DOHH2 (cell line): Measurements from ENCODE around the gene BSDC1.

ENCODE experiments used
- H3F3A ChIP-seq: fragments of 200-600 bp; sonication (generic), shearing (Covaris generic); 2 replicates; pipeline ENCODE4 v1.6.0; 2016; ENCODE audit warnings: antibody characterized with exemption, mild to moderate bottlenecking; ENCODE audit not compliant: control insufficient read depth, insufficient read depth
- H3K27ac ChIP-seq: fragments of 200-600 bp; sonication (generic); 2 replicates; pipeline ENCODE4 v1.5.1; 2014; ENCODE audit warnings: low read depth, mild to moderate bottlenecking, low read length, moderate library complexity
- H3K27me3 ChIP-seq: fragments of 200-600 bp; sonication (generic); 2 replicates; pipeline ENCODE4 v1.6.1; 2014; ENCODE audit warnings: mild to moderate bottlenecking, low read length, mixed read lengths; ENCODE audit not compliant: control insufficient read depth
- H3K36me3 ChIP-seq: fragments of 200-600 bp; sonication (generic); 2 replicates; pipeline ENCODE4 v1.6.1; 2014; ENCODE audit warnings: mild to moderate bottlenecking, low read length, moderate library complexity, mixed read lengths; ENCODE audit not compliant: control insufficient read depth
- H3K4me1 ChIP-seq: fragments of 200-600 bp; sonication (generic); 2 replicates; pipeline ENCODE4 v1.6.1; 2014; ENCODE audit warnings: mild to moderate bottlenecking, low read length, mixed read lengths; ENCODE audit not compliant: control insufficient read depth
- H3K4me2 ChIP-seq: fragments of 200-600 bp; sonication (generic); 2 replicates; pipeline ENCODE4 v1.6.0; 2014; ENCODE audit warnings: mild to moderate bottlenecking, low read length, moderate library complexity
- H3K4me3 ChIP-seq: fragments of 200-600 bp; sonication (generic); 2 replicates; pipeline ENCODE4 v1.5.1; 2014; ENCODE audit warnings: mild to moderate bottlenecking, low read length, mixed read lengths
- H3K79me2 ChIP-seq: fragments of 200-600 bp; sonication (generic); 2 replicates; pipeline ENCODE4 v1.6.1; 2014; ENCODE audit warnings: mild to moderate bottlenecking, low read length, mixed read lengths; ENCODE audit not compliant: control insufficient read depth
- H3K9me2 ChIP-seq: fragments of 200-600 bp; sonication (generic); replicated peaks from 2 replicates; pipeline ENCODE4 v1.6.1; 2014; ENCODE audit warnings: mild to moderate bottlenecking, low read length, mixed read lengths; ENCODE audit not compliant: control insufficient read depth
- H3K9me3 ChIP-seq: fragments of 200-600 bp; sonication (generic); 2 replicates; pipeline ENCODE4 v1.6.1; 2014; ENCODE audit warnings: antibody characterized with exemption, low read length, mixed read lengths; ENCODE audit not compliant: control insufficient read depth, insufficient read depth
- H4K20me1 ChIP-seq: fragments of 200-600 bp; sonication (generic); 2 replicates; pipeline ENCODE4 v1.6.0; 2014; ENCODE audit warnings: low read depth, mild to moderate bottlenecking, antibody characterized with exemption, low read length, moderate library complexity; ENCODE audit not compliant: control insufficient read depth, insufficient read depth
- CTCF ChIP-seq: fragments of 200-600 bp; sonication (generic); IDR thresholded peaks from one replicate; pipeline ENCODE4 v1.5.1; 2014; ENCODE audit warnings: antibody characterized with exemption, mild to moderate bottlenecking, low read depth, low read length; ENCODE audit not compliant: poor library complexity, severe bottlenecking
- EZH2phosphoT487 ChIP-seq: fragments of 200-600 bp; sonication (generic); IDR thresholded peaks from 2 replicates; pipeline ENCODE4 v1.6.1; 2017; ENCODE audit warnings: borderline replicate concordance, mild to moderate bottlenecking, antibody characterized with exemption, low read length, moderate library complexity, mixed read lengths

Gene BSDC1

GRCh38 chr1:32316903-32317277 is 77.4 kb downstream of the BSDC1 start:
- TF ChIP-seq CTCF (no peak), EZH2phosphoT487 (no peak)
- Histone ChIP-seq H3K4me3 (peak overlapping the region; percentile 66), H3K4me1 (peaks cover 95% of the 10 kb centered on the region), H3K9me3 (no peaks in the 10 kb centered on the region), H3K27me3 (no peaks in the 10 kb centered on the region), H3F3A (peaks cover 72% of the 10 kb centered on the region), H4K20me1 (no peaks in the 10 kb centered on the region), H3K4me2 (peak overlapping the region; percentile 82), H3K79me2 (peaks cover 71% of the 10 kb centered on the region), H3K36me3 (peaks cover 55% of the 10 kb centered on the region), H3K9me2 (no peaks in the 10 kb centered on the region), H3K27ac (peak overlapping the region; percentile 97)
